Putamen (tissue), 1 donor: ENCODE data around the gene SMU1.
"Not testable (repeated sequence)": the region's sequence is repeated elsewhere in the genome, so short reads cannot be mapped to it uniquely, and the experiment has no call there.

Experiments
- DNase-seq: peaks from one replicate; pipeline ENCODE4 v3.0.0-alpha.2; 2016; ENCODE audit warnings: low spot score

SMU1 gene

GRCh38 chr9:33013962-33014664, 62.4 kb downstream of the SMU1 start:
- DNase-seq: no peak

DNA sequence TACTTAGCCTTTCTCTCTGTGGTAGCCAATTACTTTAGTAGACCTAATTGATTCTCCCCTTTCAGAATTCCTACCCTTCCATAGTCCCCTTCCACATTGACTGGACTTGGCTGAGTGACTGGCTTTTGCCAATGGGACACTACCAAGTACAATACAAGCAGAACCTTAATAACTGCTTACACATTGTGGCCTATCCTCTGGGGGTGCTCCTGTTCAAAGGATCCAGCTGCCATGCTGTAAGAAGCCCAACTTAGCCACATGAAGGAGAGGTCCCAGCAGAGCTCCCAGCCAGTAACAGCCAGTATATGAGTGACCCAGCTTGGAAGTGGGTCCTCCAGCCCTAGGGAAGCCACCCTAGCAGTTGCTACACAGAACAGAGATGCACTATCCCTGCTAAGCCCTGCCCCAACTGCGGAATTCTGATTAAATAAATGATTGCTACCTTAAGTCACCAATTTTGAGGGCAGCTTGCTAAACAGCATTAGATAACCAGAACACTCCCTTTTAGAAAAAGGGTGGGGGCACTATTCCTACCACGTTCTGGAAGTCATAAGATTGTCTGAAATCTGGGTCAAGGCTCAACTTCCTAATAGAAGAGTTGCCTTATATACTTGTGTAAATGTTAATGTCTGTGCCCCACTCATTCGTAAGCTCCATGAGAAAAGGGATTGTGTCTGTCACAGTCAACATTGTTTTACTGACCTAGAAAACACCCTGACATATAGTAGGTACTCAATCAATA, 64.0 kb downstream of the SMU1 start:
- no peak for DNase-seq

DNA sequence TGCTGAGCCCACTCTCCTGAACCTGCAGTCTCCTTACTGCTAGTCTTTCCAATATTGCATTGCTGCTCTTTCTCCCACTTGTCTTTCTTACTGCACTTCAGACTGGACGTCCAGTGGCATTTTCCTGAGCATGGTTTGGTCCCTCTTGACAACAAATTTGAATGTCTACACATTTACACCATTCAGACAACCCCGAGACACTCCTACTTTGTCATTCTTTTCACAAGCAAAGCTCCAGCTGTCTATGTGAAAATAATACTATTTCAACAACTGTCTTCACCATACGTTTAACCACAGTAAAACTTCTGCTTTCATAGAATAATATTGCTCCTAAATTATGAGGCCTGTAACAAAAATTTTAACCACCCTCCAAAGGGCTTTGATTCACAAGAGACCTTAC, 64.6 kb downstream of the SMU1 start:
- DNase-seq: no peak

DNA sequence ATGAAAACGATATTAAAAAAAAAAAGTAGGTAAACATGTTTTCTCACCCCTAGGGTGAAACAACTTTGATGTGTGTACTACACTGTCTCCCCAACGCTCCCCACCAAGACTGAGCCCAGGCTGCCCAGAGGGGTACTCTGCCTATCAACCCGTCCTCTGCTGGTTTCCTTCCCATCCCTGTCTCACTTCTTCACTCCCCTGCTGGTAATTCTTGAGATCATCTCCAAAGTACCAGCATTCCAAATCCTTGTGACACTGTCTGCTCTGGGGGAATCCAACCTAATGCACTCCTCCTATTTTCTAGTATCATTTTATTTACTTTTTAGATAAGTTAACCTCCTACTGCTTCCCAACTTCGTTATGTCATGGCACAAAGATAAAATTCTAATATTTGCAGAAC, 68.7 kb downstream of the SMU1 start:
- DNase-seq: no peak

DNA sequence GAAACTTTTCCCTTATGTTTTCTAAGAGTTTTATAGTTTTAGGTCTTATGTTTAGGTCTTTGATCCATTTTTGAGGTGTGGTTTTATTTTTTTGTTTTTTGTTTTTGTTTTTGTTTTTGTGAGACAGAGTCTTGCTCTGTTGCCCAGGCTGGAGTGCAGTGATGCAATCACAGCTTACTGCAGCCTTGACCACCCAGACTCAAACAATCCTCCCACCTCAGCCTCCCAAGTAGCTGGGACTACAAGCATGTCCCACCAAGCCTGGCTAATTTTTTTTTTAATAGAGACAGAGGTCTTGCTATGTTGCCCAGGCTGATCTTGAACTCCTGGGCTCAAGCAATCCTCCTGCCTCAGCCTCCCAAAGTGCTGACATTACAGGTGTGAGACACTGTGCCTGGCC, 71.1 kb downstream of the SMU1 start:
- not testable (repeated sequence) for DNase-seq

DNA sequence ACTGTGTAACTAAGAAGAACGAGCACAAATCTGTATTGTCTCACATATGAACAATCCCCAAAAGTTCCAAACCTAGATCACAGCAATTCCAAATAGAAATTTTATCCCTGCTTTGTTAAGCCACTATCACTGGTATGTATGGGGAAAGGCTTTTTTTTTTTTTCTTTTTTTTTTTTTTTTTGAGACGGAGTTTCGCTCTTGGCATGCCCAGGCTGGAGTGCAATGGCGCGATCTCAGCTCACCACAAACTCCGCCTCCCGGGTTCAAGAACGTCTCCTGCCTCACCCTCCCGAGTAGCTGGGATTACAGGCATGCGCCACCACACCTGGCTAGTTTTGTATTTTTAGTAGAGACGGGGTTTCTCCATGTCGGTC, 75.8 kb downstream of the SMU1 start:
- DNase-seq: not testable (repeated sequence)

GRCh38 chr9:32992595-32993238, 83.8 kb downstream of the SMU1 start:
- DNase-seq: peak; percentile 46

- no peak for DNase-seq
Observed at GRCh38 chr9:32991897-32992594, 84.4 kb downstream of the SMU1 start.
